Mucosa of rectum (tissue), 2 donors: Measurements from ENCODE around the gene ERI3.

Source experiments
- H3K27ac ChIP-seq, 2 donors: one replicate each; pipeline ENCODE4 v1.7.0; 2013; ENCODE audit warnings: inconsistent platforms in 2 of 2, low read depth in 2 of 2, low read length in 2 of 2
- H3K27me3 ChIP-seq, 2 donors: one replicate each; pipeline ENCODE4 v1.7.0; 2013; ENCODE audit warnings: low read length in 2 of 2; ENCODE audit not compliant: control insufficient read depth in 2 of 2, insufficient read depth in 2 of 2
- H3K36me3 ChIP-seq, 2 donors: one replicate each; pipeline ENCODE4 v1.7.0; 2013; ENCODE audit warnings: low read length in 2 of 2; ENCODE audit not compliant: control insufficient read depth in 2 of 2, insufficient read depth in 2 of 2
- H3K4me1 ChIP-seq, 2 donors: one replicate each; pipeline ENCODE4 v1.7.0; 2013; ENCODE audit warnings: low read length in 2 of 2, mild to moderate bottlenecking in 1 of 2; ENCODE audit not compliant: control insufficient read depth in 2 of 2, insufficient read depth in 2 of 2
- H3K4me3 ChIP-seq, 2 donors: one replicate each; pipeline ENCODE4 v1.7.0; 2013; ENCODE audit warnings: low read length in 2 of 2
- H3K9ac ChIP-seq, 2 donors: one replicate each; pipeline ENCODE4 v1.7.0; 2013; ENCODE audit warnings: low read length in 2 of 2, low read depth in 1 of 2, mild to moderate bottlenecking in 1 of 2
- H3K9me3 ChIP-seq, 2 donors: one replicate each; pipeline ENCODE4 v1.7.0; 2013; ENCODE audit warnings: low read length in 2 of 2; ENCODE audit not compliant: control insufficient read depth in 2 of 2
- donor health status: healthy.
- donor health status: Normal muscosa, but diverticular disease.

ERI3 gene

GRCh38 chr1:44290250-44291094 lies 64.6 kb downstream of the ERI3 start:
- Histone ChIP-seq H3K4me3 (no peak overlapping the region), H3K36me3 (peaks cover 4 to 6% of the 10 kb centered on the region in 2 donors), H3K27ac (no peak overlapping the region), H3K4me1 (peaks cover 29 to 39% of the 10 kb centered on the region in 2 donors), H3K27me3 (no peaks in the 10 kb centered on the region), H3K9me3 (no peaks in the 10 kb centered on the region), H3K9ac (no peak overlapping the region)

GRCh38 chr1:44289530-44289929 lies 65.5 kb downstream of the ERI3 start:
- Histone ChIP-seq H3K4me3 (no peak overlapping the region), H3K4me1 (peaks cover 29 to 35% of the 10 kb centered on the region in 2 donors), H3K9me3 (no peaks in the 10 kb centered on the region), H3K27ac (peak overlapping the region; percentile 58 to 78), H3K27me3 (no peaks in the 10 kb centered on the region), H3K36me3 (peaks cover 2 to 6% of the 10 kb centered on the region in 2 donors), H3K9ac (peak overlapping the region; percentile 14 to 18)

- Histone ChIP-seq H3K27me3 (no peaks in the 10 kb centered on the region), H3K9me3 (no peaks in the 10 kb centered on the region), H3K36me3 (peaks cover 2 to 6% of the 10 kb centered on the region in 2 donors), H3K4me1 (peaks cover 25 to 34% of the 10 kb centered on the region in 2 donors), H3K9ac (peak overlapping the region; percentile 6 to 18), H3K27ac (peak overlapping the region; percentile 61 to 78), H3K4me3 (no peak overlapping the region)
These were observed 66.2 kb downstream of the ERI3 start for GRCh38 chr1:44288883-44289282.

- Histone ChIP-seq H3K27me3 (no peaks in the 10 kb centered on the region), H3K4me1 (peaks cover 23 to 31% of the 10 kb centered on the region in 2 donors), H3K27ac (peak overlapping the region; percentile 44 to 46), H3K9me3 (no peaks in the 10 kb centered on the region), H3K4me3 (no peak overlapping the region), H3K9ac (no peak overlapping the region), H3K36me3 (peaks cover 2 to 18% of the 10 kb centered on the region in 2 donors)
These were observed 70.9 kb downstream of the ERI3 start for GRCh38 chr1:44284184-44284583.

GRCh38 chr1:44283524-44284173 lies 71.4 kb downstream of the ERI3 start:
- no peaks in the 10 kb centered on the region for H3K27me3 ChIP-seq
- H3K4me1 ChIP-seq, result peaks cover 19 to 28% of the 10 kb centered on the region in 2 donors

GRCh38 chr1:44282704-44283426 lies 72.2 kb downstream of the ERI3 start:
- peak overlapping the region; percentile 44 to 64 for H3K27ac ChIP-seq

More at GRCh38 chr1:44283524-44284173, 71.4 kb downstream of the ERI3 start:
- Histone ChIP-seq H3K27ac (peak overlapping the region; percentile 44 to 64), H3K9me3 (no peaks in the 10 kb centered on the region), H3K4me3 (no peak overlapping the region), H3K9ac (no peak overlapping the region), H3K36me3 (peaks cover 2 to 18% of the 10 kb centered on the region in 2 donors)

GRCh38 chr1:44281962-44282703 lies 72.9 kb downstream of the ERI3 start:
- H3K4me1 ChIP-seq, result peaks cover 13 to 22% of the 10 kb centered on the region in 2 donors
- H3K4me3 ChIP-seq, result no peak overlapping the region
- no peaks in the 10 kb centered on the region for H3K9me3 ChIP-seq
- H3K9ac ChIP-seq, result no peak overlapping the region
- H3K27me3 ChIP-seq, result no peaks in the 10 kb centered on the region
- H3K27ac ChIP-seq, result peak overlapping the region in 1 of 2 donors; percentile 44
- H3K36me3 ChIP-seq, result peaks cover 2 to 16% of the 10 kb centered on the region in 2 donors

More at GRCh38 chr1:44282704-44283426, 72.2 kb downstream of the ERI3 start:
- Histone ChIP-seq H3K36me3 (peaks cover 2 to 16% of the 10 kb centered on the region in 2 donors), H3K4me3 (no peak overlapping the region), H3K27me3 (no peaks in the 10 kb centered on the region), H3K4me1 (peaks cover 13 to 22% of the 10 kb centered on the region in 2 donors), H3K9me3 (no peaks in the 10 kb centered on the region), H3K9ac (no peak overlapping the region)

- Histone ChIP-seq H3K36me3 (no peaks in the 10 kb centered on the region), H3K9me3 (no peaks in the 10 kb centered on the region), H3K4me3 (no peak overlapping the region), H3K27me3 (no peaks in the 10 kb centered on the region), H3K9ac (no peak overlapping the region), H3K27ac (no peak overlapping the region), H3K4me1 (peaks cover 9 to 25% of the 10 kb centered on the region in 2 donors)
These were observed 78.2 kb downstream of the ERI3 start for GRCh38 chr1:44276901-44277300.

GRCh38 chr1:44275991-44276405 lies 79.1 kb downstream of the ERI3 start:
- Histone ChIP-seq H3K4me1 (peaks cover 16 to 34% of the 10 kb centered on the region in 2 donors), H3K27me3 (no peaks in the 10 kb centered on the region), H3K9ac (no peak overlapping the region), H3K36me3 (no peaks in the 10 kb centered on the region), H3K4me3 (no peak overlapping the region), H3K27ac (no peak overlapping the region), H3K9me3 (no peaks in the 10 kb centered on the region)
